ENCODE measurements around the gene SUPT5H.

The SUPT5H gene

DNA sequence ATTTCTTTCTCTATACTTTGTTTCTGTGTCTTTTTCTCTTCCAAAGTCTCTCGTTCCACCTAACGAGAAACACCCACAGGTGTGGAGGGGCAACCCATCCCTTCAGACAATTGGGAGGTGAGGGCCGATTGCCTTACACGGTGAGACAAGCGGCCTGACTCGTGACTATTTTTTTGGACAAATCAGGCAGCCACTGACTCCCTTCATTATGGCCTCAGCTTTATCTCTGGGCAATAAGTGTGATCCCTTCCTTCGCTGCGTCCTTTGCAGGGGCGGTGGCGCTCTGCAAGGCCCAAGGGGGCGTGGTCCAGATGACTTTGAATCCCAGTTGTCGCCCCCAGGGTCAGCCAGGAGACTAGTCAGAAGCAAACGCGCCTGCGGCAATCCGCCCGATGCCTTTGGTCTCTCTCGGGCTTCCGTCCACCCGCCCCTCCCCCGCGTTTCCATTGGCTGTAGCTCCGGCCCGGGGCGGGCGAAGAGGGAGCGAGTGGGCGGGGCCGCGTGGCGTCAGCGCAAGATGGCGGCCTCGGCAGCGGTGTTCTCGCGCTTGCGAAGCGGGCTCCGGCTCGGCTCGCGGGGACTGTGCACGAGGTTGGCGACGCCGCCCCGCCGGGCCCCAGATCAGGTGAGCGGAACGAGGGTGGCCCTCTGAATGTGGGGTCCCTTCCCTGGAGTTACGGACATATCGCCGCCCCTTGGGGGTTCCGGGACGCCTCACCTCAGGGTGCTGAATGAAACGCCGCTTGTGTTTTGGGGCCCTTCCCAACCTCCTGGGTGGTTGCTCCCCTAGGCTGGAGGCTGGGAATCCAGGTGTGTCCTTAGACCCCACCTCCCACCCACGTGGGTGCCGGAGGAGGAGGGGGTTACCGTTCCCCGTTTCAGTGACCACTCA is 35.2 kb downstream of the SUPT5H start, which contains the start of gene TIMM50:
Gene TIMM50 (plus strand): TSS at position 502 of the 892 bp plus-strand sequence. CDS start 16 bp downstream, at position 518.
- ATAC-seq = peak; percentile 98
- TF ChIP-seq RARB (CRISPR knock-in tag; IDR thresholded peaks at IDR 0.05) (no peak), ISL1 (CRISPR knock-in tag; IDR thresholded peaks at IDR 0.05) (no peak)
- TF ChIP-seq, protein P1, sequence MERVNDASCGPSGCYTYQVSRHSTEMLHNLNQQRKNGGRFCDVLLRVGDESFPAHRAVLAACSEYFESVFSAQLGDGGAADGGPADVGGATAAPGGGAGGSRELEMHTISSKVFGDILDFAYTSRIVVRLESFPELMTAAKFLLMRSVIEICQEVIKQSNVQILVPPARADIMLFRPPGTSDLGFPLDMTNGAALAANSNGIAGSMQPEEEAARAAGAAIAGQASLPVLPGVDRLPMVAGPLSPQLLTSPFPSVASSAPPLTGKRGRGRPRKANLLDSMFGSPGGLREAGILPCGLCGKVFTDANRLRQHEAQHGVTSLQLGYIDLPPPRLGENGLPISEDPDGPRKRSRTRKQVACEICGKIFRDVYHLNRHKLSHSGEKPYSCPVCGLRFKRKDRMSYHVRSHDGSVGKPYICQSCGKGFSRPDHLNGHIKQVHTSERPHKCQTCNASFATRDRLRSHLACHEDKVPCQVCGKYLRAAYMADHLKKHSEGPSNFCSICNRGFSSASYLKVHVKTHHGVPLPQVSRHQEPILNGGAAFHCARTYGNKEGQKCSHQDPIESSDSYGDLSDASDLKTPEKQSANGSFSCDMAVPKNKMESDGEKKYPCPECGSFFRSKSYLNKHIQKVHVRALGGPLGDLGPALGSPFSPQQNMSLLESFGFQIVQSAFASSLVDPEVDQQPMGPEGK (CRISPR knock-in tag; IDR thresholded peaks at IDR 0.05; ENCODE audit: borderline replicate concordance) = no peak
- TF ChIP-seq, protein P2, sequence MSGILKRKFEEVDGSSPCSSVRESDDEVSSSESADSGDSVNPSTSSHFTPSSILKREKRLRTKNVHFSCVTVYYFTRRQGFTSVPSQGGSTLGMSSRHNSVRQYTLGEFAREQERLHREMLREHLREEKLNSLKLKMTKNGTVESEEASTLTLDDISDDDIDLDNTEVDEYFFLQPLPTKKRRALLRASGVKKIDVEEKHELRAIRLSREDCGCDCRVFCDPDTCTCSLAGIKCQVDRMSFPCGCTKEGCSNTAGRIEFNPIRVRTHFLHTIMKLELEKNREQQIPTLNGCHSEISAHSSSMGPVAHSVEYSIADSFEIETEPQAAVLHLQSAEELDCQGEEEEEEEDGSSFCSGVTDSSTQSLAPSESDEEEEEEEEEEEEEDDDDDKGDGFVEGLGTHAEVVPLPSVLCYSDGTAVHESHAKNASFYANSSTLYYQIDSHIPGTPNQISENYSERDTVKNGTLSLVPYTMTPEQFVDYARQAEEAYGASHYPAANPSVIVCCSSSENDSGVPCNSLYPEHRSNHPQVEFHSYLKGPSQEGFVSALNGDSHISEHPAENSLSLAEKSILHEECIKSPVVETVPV (CRISPR knock-in tag; IDR thresholded peaks at IDR 0.05) = no peak

DNA sequence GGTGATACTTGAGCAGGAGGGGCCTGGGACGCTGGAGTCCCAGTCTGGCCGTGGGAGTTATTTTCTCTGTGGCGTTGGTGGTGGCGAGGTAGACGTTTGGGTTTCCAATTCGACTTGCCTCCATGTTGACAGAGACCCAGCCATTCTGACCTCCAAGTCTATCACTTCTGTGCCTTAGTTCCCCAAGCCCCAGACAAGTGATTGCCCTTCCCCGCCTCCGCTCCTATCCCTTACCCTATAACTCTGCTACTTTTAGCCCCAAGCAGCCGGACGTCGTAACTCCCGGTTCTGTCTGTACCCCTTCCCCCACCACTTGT is 35.8 kb downstream of the SUPT5H start:
- no peak for TF ChIP-seq ZNF70 (CRISPR knock-in tag; IDR thresholded peaks at IDR 0.05)
- TF ChIP-seq CSDC2 (CRISPR knock-in tag; IDR thresholded peaks at IDR 0.05) = no peak
- ATAC-seq = peak; percentile 8

DNA sequence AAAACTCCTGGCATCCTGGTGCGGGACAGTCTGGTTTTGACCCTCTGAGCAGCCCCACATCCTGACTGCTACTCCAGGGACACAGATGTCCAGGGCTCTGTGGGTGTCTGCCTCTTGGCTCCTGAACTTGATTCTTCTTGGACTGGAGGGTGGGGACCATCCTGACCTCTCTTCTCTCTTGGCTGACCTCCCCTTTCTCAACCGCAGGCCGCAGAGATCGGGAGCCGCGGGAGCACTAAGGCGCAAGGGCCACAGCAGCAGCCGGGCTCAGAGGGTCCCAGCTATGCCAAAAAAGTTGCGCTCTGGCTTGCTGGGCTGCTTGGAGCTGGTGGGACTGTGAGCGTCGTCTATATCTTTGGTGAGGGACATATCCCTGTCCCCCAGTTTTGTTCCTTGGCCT is 36.3 kb downstream of the SUPT5H start:
- TF ChIP-seq ESRRG (CRISPR knock-in tag; IDR thresholded peaks at IDR 0.05) = no peak
- TF ChIP-seq TOX (CRISPR knock-in tag; IDR thresholded peaks at IDR 0.05; ENCODE audit: borderline replicate concordance) = no peak
- no peak for ATAC-seq

DNA sequence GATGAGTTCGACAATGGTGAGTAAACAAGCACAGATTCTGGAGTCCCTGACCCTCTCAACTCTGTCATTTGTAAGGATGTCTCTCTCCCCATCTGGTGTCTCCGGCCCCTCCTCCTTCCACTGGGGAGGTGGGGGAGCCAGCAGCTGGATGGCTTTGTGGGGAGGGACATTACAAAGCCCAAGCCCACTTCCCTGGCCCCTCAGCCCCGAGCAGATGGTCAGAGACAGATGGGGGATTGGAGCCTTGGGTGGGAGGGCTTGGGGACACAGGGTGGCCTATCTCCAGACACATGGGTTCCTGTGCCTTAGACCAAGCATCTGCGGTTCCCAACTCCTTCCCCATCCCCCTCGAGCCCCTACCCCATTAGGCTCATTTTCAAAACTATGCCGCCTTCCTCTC is 37.8 kb downstream of the SUPT5H start:
- no peak for ATAC-seq
- TF ChIP-seq GLIS3 (CRISPR knock-in tag; IDR thresholded peaks at IDR 0.05) (no peak), ARNTL (CRISPR knock-in tag; IDR thresholded peaks at IDR 0.05; ENCODE audit: borderline replicate concordance, low read depth) (no peak), ZFP30 (CRISPR knock-in tag; IDR thresholded peaks at IDR 0.05) (no peak), BACH2 (CRISPR knock-in tag; IDR thresholded peaks at IDR 0.05; ENCODE audit: borderline replicate concordance) (no peak), ZNF565 (CRISPR knock-in tag; conservative IDR thresholded peaks at IDR 0.05; ENCODE audit: low read depth) (no peak), RARB (CRISPR knock-in tag; IDR thresholded peaks at IDR 0.05) (no peak), ISL1 (CRISPR knock-in tag; IDR thresholded peaks at IDR 0.05) (no peak), ZNF70 (CRISPR knock-in tag; IDR thresholded peaks at IDR 0.05) (no peak), TCF4 (CRISPR knock-in tag; IDR thresholded peaks at IDR 0.05; ENCODE audit: borderline replicate concordance) (no peak), ZNF8 (CRISPR knock-in tag; IDR thresholded peaks at IDR 0.05) (no peak), CSDC2 (CRISPR knock-in tag; IDR thresholded peaks at IDR 0.05) (no peak), OSR1 (CRISPR knock-in tag; IDR thresholded peaks at IDR 0.05) (no peak)
- TF ChIP-seq, protein P2 (CRISPR knock-in tag; IDR thresholded peaks at IDR 0.05) = no peak
- TF ChIP-seq, protein P1 (CRISPR knock-in tag; IDR thresholded peaks at IDR 0.05; ENCODE audit: borderline replicate concordance) = no peak
- TF ChIP-seq, protein P3, sequence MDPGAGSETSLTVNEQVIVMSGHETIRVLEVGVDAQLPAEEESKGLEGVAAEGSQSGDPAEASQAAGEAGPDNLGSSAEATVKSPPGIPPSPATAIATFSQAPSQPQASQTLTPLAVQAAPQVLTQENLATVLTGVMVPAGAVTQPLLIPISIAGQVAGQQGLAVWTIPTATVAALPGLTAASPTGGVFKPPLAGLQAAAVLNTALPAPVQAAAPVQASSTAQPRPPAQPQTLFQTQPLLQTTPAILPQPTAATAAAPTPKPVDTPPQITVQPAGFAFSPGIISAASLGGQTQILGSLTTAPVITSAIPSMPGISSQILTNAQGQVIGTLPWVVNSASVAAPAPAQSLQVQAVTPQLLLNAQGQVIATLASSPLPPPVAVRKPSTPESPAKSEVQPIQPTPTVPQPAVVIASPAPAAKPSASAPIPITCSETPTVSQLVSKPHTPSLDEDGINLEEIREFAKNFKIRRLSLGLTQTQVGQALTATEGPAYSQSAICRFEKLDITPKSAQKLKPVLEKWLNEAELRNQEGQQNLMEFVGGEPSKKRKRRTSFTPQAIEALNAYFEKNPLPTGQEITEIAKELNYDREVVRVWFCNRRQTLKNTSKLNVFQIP (CRISPR knock-in tag; IDR thresholded peaks at IDR 0.05; ENCODE audit: borderline replicate concordance, low read depth) = no peak
